ENCODE measurements around the gene LAT. TPM values are rescaled to one million over a fixed set of nuclear protein-coding genes. Genes with fewer than 3 reads are reported as not detected.

LAT gene
- total and polyA plus RNA-seq, 2 of the 13 experiments (the other 11 are each of a cell fraction or from before 2014, with no cell fraction given) = 2.0 to 3.0 TPM

DNA sequence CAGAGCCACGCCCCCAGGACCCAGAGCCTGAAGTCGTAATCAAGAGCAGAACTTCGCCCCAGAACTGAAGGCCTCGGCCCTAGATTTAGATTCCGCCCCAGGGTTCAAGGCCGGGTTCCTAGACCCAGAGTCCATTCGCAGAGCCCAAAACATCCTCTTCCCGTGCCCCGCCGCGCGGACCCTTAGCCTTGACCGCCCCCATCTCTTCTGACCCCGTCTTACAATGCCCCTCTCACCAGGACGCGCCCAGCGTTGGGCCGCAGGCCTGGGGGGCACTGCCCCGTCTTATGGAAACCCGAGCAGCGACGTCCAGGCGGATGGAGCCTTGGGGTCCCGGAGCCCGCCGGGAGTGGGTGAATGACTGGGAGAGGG is 48.1 kb upstream of the LAT start (continued):
- TF ChIP-seq, protein P1, sequence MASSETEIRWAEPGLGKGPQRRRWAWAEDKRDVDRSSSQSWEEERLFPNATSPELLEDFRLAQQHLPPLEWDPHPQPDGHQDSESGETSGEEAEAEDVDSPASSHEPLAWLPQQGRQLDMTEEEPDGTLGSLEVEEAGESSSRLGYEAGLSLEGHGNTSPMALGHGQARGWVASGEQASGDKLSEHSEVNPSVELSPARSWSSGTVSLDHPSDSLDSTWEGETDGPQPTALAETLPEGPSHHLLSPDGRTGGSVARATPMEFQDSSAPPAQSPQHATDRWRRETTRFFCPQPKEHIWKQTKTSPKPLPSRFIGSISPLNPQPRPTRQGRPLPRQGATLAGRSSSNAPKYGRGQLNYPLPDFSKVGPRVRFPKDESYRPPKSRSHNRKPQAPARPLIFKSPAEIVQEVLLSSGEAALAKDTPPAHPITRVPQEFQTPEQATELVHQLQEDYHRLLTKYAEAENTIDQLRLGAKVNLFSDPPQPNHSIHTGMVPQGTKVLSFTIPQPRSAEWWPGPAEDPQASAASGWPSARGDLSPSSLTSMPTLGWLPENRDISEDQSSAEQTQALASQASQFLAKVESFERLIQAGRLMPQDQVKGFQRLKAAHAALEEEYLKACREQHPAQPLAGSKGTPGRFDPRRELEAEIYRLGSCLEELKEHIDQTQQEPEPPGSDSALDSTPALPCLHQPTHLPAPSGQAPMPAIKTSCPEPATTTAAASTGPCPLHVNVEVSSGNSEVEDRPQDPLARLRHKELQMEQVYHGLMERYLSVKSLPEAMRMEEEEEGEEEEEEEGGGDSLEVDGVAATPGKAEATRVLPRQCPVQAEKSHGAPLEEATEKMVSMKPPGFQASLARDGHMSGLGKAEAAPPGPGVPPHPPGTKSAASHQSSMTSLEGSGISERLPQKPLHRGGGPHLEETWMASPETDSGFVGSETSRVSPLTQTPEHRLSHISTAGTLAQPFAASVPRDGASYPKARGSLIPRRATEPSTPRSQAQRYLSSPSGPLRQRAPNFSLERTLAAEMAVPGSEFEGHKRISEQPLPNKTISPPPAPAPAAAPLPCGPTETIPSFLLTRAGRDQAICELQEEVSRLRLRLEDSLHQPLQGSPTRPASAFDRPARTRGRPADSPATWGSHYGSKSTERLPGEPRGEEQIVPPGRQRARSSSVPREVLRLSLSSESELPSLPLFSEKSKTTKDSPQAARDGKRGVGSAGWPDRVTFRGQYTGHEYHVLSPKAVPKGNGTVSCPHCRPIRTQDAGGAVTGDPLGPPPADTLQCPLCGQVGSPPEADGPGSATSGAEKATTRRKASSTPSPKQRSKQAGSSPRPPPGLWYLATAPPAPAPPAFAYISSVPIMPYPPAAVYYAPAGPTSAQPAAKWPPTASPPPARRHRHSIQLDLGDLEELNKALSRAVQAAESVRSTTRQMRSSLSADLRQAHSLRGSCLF (CRISPR knock-in tag; IDR thresholded peaks at IDR 0.05; ENCODE audit: borderline replicate concordance) = no peak
- TF ChIP-seq ZNF510 (CRISPR knock-in tag; IDR thresholded peaks at IDR 0.05; ENCODE audit: low read depth) (0 out of 2 replicates have a peak, but pooled peaks have one; percentile 26), ZNF644 (CRISPR knock-in tag; IDR thresholded peaks at IDR 0.05; ENCODE audit: low read depth) (no peak), ZBTB7A (CRISPR knock-in tag; IDR thresholded peaks at IDR 0.05) (peak; percentile 53; the same call in 1 of the 2 replicates), ARNTL (CRISPR knock-in tag; IDR thresholded peaks at IDR 0.05) (0 out of 2 replicates have a peak, but pooled peaks have one; percentile 52), ZNF891 (CRISPR knock-in tag; IDR thresholded peaks at IDR 0.05) (0 out of 2 replicates have a peak, but pooled peaks have one; percentile 23), ZNF773 (CRISPR knock-in tag; IDR thresholded peaks at IDR 0.05; ENCODE audit: borderline replicate concordance) (0 out of 2 replicates have a peak, but pooled peaks have one; percentile 18), KLF12 (CRISPR knock-in tag; IDR thresholded peaks at IDR 0.05; ENCODE audit: borderline replicate concordance) (no peak), ZNF572 (CRISPR knock-in tag; IDR thresholded peaks at IDR 0.05) (0 out of 2 replicates have a peak, but pooled peaks have one; percentile 24), HOXA3 (CRISPR knock-in tag; IDR thresholded peaks at IDR 0.05) (peak; percentile 65), ZMYM2 (CRISPR knock-in tag; IDR thresholded peaks at IDR 0.05) (peak; percentile 87), NAIF1 (CRISPR knock-in tag; IDR thresholded peaks at IDR 0.05; ENCODE audit: borderline replicate concordance) (no peak), HNF4G (IDR thresholded peaks at IDR 0.05; ENCODE audit: borderline replicate concordance, low read depth, low read length) (peak; percentile 64), HNF4G (CRISPR knock-in tag; IDR thresholded peaks at IDR 0.05; ENCODE audit: borderline replicate concordance, low read depth) (no peak), ZNF232 (CRISPR knock-in tag; IDR thresholded peaks at IDR 0.05; ENCODE audit: borderline replicate concordance) (peak; percentile 26; the same call in 1 of the 2 replicates), XBP1 (CRISPR knock-in tag; IDR thresholded peaks at IDR 0.05) (no peak), RXRB (CRISPR knock-in tag; IDR thresholded peaks at IDR 0.05; ENCODE audit: borderline replicate concordance) (0 out of 2 replicates have a peak, but pooled peaks have one; percentile 12), MED1 (CRISPR knock-in tag; IDR thresholded peaks at IDR 0.05) (peak; percentile 32; the same call in 1 of the 2 replicates), SRSF1 (optimal IDR thresholded peaks at IDR 0.05; ENCODE audit: low read depth, low read length) (peak; percentile 49)
- TF ChIP-seq, protein P2, sequence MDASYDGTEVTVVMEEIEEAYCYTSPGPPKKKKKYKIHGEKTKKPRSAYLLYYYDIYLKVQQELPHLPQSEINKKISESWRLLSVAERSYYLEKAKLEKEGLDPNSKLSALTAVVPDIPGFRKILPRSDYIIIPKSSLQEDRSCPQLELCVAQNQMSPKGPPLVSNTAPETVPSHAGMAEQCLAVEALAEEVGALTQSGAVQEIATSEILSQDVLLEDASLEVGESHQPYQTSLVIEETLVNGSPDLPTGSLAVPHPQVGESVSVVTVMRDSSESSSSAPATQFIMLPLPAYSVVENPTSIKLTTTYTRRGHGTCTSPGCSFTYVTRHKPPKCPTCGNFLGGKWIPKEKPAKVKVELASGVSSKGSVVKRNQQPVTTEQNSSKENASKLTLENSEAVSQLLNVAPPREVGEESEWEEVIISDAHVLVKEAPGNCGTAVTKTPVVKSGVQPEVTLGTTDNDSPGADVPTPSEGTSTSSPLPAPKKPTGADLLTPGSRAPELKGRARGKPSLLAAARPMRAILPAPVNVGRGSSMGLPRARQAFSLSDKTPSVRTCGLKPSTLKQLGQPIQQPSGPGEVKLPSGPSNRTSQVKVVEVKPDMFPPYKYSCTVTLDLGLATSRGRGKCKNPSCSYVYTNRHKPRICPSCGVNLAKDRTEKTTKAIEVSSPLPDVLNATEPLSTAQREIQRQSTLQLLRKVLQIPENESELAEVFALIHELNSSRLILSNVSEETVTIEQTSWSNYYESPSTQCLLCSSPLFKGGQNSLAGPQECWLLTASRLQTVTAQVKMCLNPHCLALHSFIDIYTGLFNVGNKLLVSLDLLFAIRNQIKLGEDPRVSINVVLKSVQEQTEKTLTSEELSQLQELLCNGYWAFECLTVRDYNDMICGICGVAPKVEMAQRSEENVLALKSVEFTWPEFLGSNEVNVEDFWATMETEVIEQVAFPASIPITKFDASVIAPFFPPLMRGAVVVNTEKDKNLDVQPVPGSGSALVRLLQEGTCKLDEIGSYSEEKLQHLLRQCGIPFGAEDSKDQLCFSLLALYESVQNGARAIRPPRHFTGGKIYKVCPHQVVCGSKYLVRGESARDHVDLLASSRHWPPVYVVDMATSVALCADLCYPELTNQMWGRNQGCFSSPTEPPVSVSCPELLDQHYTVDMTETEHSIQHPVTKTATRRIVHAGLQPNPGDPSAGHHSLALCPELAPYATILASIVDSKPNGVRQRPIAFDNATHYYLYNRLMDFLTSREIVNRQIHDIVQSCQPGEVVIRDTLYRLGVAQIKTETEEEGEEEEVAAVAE (CRISPR knock-in tag; IDR thresholded peaks at IDR 0.05; ENCODE audit: borderline replicate concordance) = no peak
- TF ChIP-seq, protein P3, sequence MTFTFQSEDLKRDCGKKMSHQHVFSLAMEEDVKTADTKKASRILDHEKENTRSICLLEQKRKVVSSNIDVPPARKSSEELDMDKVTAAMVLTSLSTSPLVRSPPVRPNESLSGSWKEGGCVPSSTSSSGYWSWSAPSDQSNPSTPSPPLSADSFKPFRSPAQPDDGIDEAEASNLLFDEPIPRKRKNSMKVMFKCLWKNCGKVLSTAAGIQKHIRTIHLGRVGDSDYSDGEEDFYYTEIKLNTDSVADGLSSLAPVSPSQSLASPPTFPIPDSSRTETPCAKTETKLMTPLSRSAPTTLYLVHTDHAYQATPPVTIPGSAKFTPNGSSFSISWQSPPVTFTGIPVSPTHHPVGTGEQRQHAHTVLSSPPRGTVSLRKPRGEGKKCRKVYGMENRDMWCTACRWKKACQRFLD (CRISPR knock-in tag; IDR thresholded peaks at IDR 0.05; ENCODE audit: borderline replicate concordance) = 0 out of 2 replicates have a peak, but pooled peaks have one; percentile 71

Data from HepG2 (cell line).